NB4 (cell line): ENCODE data around the gene FICD.

Experiments
- DNase-seq: peaks from one replicate; pipeline ENCODE4 v3.0.0; 2010; ENCODE audit warnings: low read depth
- H3K4me3 ChIP-seq: one replicate; pipeline ENCODE4 v1.5.1; 2011; ENCODE audit warnings: mild to moderate bottlenecking, low read depth, low read length, moderate library complexity
- CTCF ChIP-seq: IDR thresholded peaks from one replicate; pipeline ENCODE4 v1.5.1; 2012; ENCODE audit warnings: low read depth, low read length
- MAX ChIP-seq: IDR thresholded peaks from 2 replicates; pipeline ENCODE4 v1.6.1; 2011; ENCODE audit warnings: low read depth, low read length
- MYC ChIP-seq: IDR thresholded peaks from 2 replicates; pipeline ENCODE4 v1.6.1; 2011; ENCODE audit warnings: low read depth, low read length
- POLR2A ChIP-seq: IDR thresholded peaks from 2 replicates; pipeline ENCODE4 v1.6.1; 2011; ENCODE audit warnings: mild to moderate bottlenecking; ENCODE audit not compliant: insufficient read length; ENCODE audit errors: extremely low read depth

Gene FICD

GRCh38 chr12:108565976-108566375 lies 50.9 kb downstream of the FICD start:
- DNase-seq = peak; percentile 87
- TF ChIP-seq MYC (peak; percentile 71), CTCF (no peak), MAX (peak; percentile 93)
- H3K4me3 ChIP-seq = no peak overlapping the region

DNA sequence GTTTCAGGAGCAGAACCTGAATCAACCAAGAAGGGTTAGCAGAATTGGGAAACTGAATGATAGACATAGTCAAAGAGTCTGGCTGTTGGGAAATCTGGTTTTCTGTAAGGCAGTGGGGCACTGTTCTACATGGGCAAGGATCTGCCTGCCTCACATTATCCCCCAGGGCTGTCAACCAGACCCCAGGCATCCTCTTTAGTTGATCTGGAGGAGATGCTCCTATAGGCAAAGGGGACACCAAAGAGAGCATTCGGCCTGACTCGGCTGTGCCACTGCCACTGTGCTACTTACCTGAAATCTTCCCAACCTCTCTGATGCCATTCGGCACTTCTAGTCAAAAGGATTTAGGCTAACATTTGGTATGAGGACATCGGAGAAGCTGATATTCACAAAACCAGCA lies 51.4 kb downstream of the FICD start:
- H3K4me3 ChIP-seq = no peak overlapping the region
- TF ChIP-seq MAX = no peak
- TF ChIP-seq MYC = no peak
- TF ChIP-seq CTCF = no peak
- TF ChIP-seq POLR2A = no peak
- no peak for DNase-seq

- no peak for TF ChIP-seq MAX
- TF ChIP-seq CTCF = no peak
- TF ChIP-seq MYC = no peak
- no peak for TF ChIP-seq POLR2A
- no peak for DNase-seq
- H3K4me3 ChIP-seq = no peak overlapping the region
Measured at GRCh38 chr12:108567406-108568337, 52.6 kb downstream of the FICD start.

- no peak for DNase-seq
- TF ChIP-seq MYC (no peak), POLR2A (no peak), CTCF (no peak), MAX (no peak)
- H3K4me3 ChIP-seq = no peak overlapping the region
Measured at GRCh38 chr12:108568338-108569154, 53.5 kb downstream of the FICD start.
